Mesenchymal stem cell (in vitro differentiated cells and primary cell): ENCODE measurements around the gene SAFB.
A peak's percentile ranks its signal among the peaks of the same experiment; 100 is the strongest.

ENCODE experiments used
- DNase-seq: peaks from one replicate; pipeline ENCODE4 v3.0.0-alpha.2; 2013
- H2AFZ ChIP-seq: one replicate; pipeline ENCODE4 v1.6.1; 2013; ENCODE audit warnings: low read depth, mild to moderate bottlenecking, control low read depth, inconsistent platforms, low read length, moderate library complexity
- H2AK5ac ChIP-seq: 2 replicates; pipeline ENCODE4 v1.6.1; 2013; ENCODE audit warnings: low read length, moderate library complexity, mild to moderate bottlenecking, inconsistent platforms; ENCODE audit not compliant: severe bottlenecking
- H2BK120ac ChIP-seq: one replicate; pipeline ENCODE4 v1.6.1; 2013; ENCODE audit warnings: low read depth, mild to moderate bottlenecking, inconsistent platforms, low read length, moderate library complexity
- H2BK12ac ChIP-seq, 2 experiments: one replicate each; pipeline ENCODE4 v1.6.1; 2013; ENCODE audit warnings: inconsistent platforms in 2 of 2, low read length in 2 of 2, mild to moderate bottlenecking in 2 of 2, moderate library complexity in 2 of 2, control low read depth in 1 of 2
- H2BK15ac ChIP-seq: one replicate; pipeline ENCODE4 v1.6.1; 2013; ENCODE audit warnings: mild to moderate bottlenecking, low read depth, inconsistent platforms; ENCODE audit not compliant: poor library complexity, severe bottlenecking
- H2BK5ac ChIP-seq: 2 replicates; pipeline ENCODE4 v1.6.1; 2013; ENCODE audit warnings: low read depth, mild to moderate bottlenecking, low read length, control low read depth, inconsistent platforms; ENCODE audit not compliant: poor library complexity, severe bottlenecking
- H3K14ac ChIP-seq, 2 experiments: one replicate each; pipeline ENCODE4 v1.6.1; 2013; ENCODE audit warnings: inconsistent platforms in 2 of 2, low read length in 2 of 2, control low read depth in 1 of 2, mild to moderate bottlenecking in 1 of 2, moderate library complexity in 1 of 2
- H3K18ac ChIP-seq, 2 experiments: one replicate each; pipeline ENCODE4 v1.6.1; 2013; ENCODE audit warnings: inconsistent platforms in 2 of 2, low read length in 2 of 2, control low read depth in 1 of 2, low read depth in 1 of 2, mild to moderate bottlenecking in 1 of 2
- H3K23ac ChIP-seq, 2 experiments: one replicate each; pipeline ENCODE4 v1.6.1; 2013; ENCODE audit warnings: inconsistent platforms in 2 of 2, low read length in 2 of 2, mild to moderate bottlenecking in 2 of 2, moderate library complexity in 2 of 2, control low read depth in 1 of 2
- H3K27ac ChIP-seq: 2 replicates; pipeline ENCODE4 v1.5.1; 2013; ENCODE audit warnings: mild to moderate bottlenecking, moderate library complexity, low read length, control low read depth, inconsistent platforms; ENCODE audit not compliant: poor library complexity, severe bottlenecking
- H3K27me3 ChIP-seq, 2 experiments: 2 replicates each; pipeline versions ENCODE4 v1.6.1 to v1.7.0; 2013; ENCODE audit warnings: low read length in 2 of 2, mild to moderate bottlenecking in 2 of 2, moderate library complexity in 2 of 2, control low read depth in 1 of 2, inconsistent platforms in 1 of 2; ENCODE audit not compliant: control insufficient read depth in 1 of 2, insufficient read depth in 1 of 2
- H3K36me3 ChIP-seq, 2 experiments: 2 replicates each; pipeline versions ENCODE4 v1.6.1 to v1.7.0; 2013; ENCODE audit warnings: low read length in 2 of 2, control low read depth in 1 of 2, inconsistent platforms in 1 of 2, low read depth in 1 of 2, mild to moderate bottlenecking in 1 of 2; ENCODE audit not compliant: insufficient read depth in 2 of 2, control insufficient read depth in 1 of 2
- H3K4ac ChIP-seq, 2 experiments: one replicate each; pipeline ENCODE4 v1.6.1; 2013; ENCODE audit warnings: inconsistent platforms in 2 of 2, low read length in 2 of 2, mild to moderate bottlenecking in 2 of 2, moderate library complexity in 2 of 2, control low read depth in 1 of 2, low read depth in 1 of 2
- H3K4me1 ChIP-seq: 2 replicates; pipeline ENCODE4 v1.6.1; 2013; ENCODE audit warnings: low read depth, low read length, control low read depth; ENCODE audit not compliant: control insufficient read depth, insufficient read depth
- H3K4me2 ChIP-seq: 2 replicates; pipeline ENCODE4 v1.6.1; 2013; ENCODE audit warnings: low read length, mild to moderate bottlenecking, inconsistent platforms; ENCODE audit not compliant: poor library complexity, severe bottlenecking
- H3K4me3 ChIP-seq, 2 experiments: 2 replicates each; pipeline versions ENCODE4 v1.5.1 to v1.7.0; 2013; ENCODE audit warnings: low read length in 2 of 2, mild to moderate bottlenecking in 2 of 2, control low read depth in 1 of 2, low read depth in 1 of 2; ENCODE audit not compliant: insufficient read depth in 1 of 2
- H3K79me1 ChIP-seq: replicated peaks from 2 replicates; pipeline ENCODE4 v1.6.1; 2013; ENCODE audit warnings: mild to moderate bottlenecking, control low read depth, low read length, inconsistent platforms; ENCODE audit not compliant: poor library complexity, severe bottlenecking
- H3K9ac ChIP-seq: 2 replicates; pipeline ENCODE4 v1.7.0; 2013; ENCODE audit warnings: mild to moderate bottlenecking, low read length, moderate library complexity
- H3K9me3 ChIP-seq: 2 replicates; pipeline ENCODE4 v1.7.0; 2013; ENCODE audit warnings: mild to moderate bottlenecking, low read length; ENCODE audit not compliant: control insufficient read depth
- H4K8ac ChIP-seq: one replicate; pipeline ENCODE4 v1.6.1; 2013; ENCODE audit warnings: inconsistent platforms, mild to moderate bottlenecking, low read length, moderate library complexity
- H4K91ac ChIP-seq: one replicate; pipeline ENCODE4 v1.6.1; 2013; ENCODE audit warnings: mild to moderate bottlenecking, low read length, inconsistent platforms
- WGBS: methylation state at CpG from one replicate; pipeline ENCODE4 v1.1.7; 2013; ENCODE audit warnings: mixed read lengths; 5-methylcytosine and 5-hydroxymethylcytosine counted together

The SAFB gene

GRCh38 chr19:5586300-5587070, 36.4 kb upstream of the SAFB start:
- Histone ChIP-seq H3K79me1 (peaks cover 38% of the 10 kb centered on the region), H2BK15ac (no peak overlapping the region), H2AFZ (no peak overlapping the region), H3K27me3 (no peaks in the 10 kb centered on the region), H2BK12ac (no peak overlapping the region), H2AK5ac (peak overlapping the region; percentile 61), H3K36me3 (peaks cover 65 to 68% of the 10 kb centered on the region in 2 experiments), H2BK120ac (no peak overlapping the region), H3K4me2 (no peak overlapping the region), H4K8ac (no peak overlapping the region), H3K14ac (no peak overlapping the region), H3K23ac (no peak overlapping the region), H2BK5ac (no peak overlapping the region), H3K4me1 (peaks cover 46% of the 10 kb centered on the region), H3K4ac (no peak overlapping the region), H4K91ac (peak overlapping the region; percentile 12), H3K9ac (no peak overlapping the region), H3K18ac (no peak overlapping the region), H3K9me3 (no peaks in the 10 kb centered on the region), H3K4me3 (no peak overlapping the region), H3K27ac (peak overlapping the region; percentile 31)
- DNase-seq: no peak
- WGBS: 88% methylated on average over 25 of the region's 26 CpGs

- H2AK5ac ChIP-seq: no peak overlapping the region
- H3K14ac ChIP-seq: no peak overlapping the region
- H3K9me3 ChIP-seq: no peaks in the 10 kb centered on the region
- H4K91ac ChIP-seq: no peak overlapping the region
- no peak overlapping the region for H2BK120ac ChIP-seq
- H3K4me1 ChIP-seq: peaks cover 42% of the 10 kb centered on the region
- H3K4me3 ChIP-seq: no peak overlapping the region
- H3K4me2 ChIP-seq: no peak overlapping the region
- no peak overlapping the region for H4K8ac ChIP-seq
- peaks cover 70% of the 10 kb centered on the region in 2 experiments for H3K36me3 ChIP-seq
- WGBS: 98% methylated on average over 16 of the region's 16 CpGs
- H2AFZ ChIP-seq: no peak overlapping the region
- no peak overlapping the region for H2BK5ac ChIP-seq
- no peak overlapping the region for H3K18ac ChIP-seq
- H3K9ac ChIP-seq: no peak overlapping the region
- H3K27me3 ChIP-seq: no peaks in the 10 kb centered on the region
- no peak overlapping the region for H3K23ac ChIP-seq
- DNase-seq: no peak
- no peak overlapping the region for H2BK15ac ChIP-seq
- no peak overlapping the region for H3K4ac ChIP-seq
- H2BK12ac ChIP-seq: no peak overlapping the region
- no peak overlapping the region for H3K27ac ChIP-seq
- peaks cover 41% of the 10 kb centered on the region for H3K79me1 ChIP-seq
Observed at GRCh38 chr19:5587071-5587455, 35.8 kb upstream of the SAFB start.

- H3K9me3 ChIP-seq: no peaks in the 10 kb centered on the region
- H3K4me1 ChIP-seq: peaks cover 36% of the 10 kb centered on the region
- H4K8ac ChIP-seq: no peak overlapping the region
- no peaks in the 10 kb centered on the region for H3K27me3 ChIP-seq
- H3K36me3 ChIP-seq: peaks cover 70% of the 10 kb centered on the region in 2 experiments
- H3K23ac ChIP-seq: no peak overlapping the region
- no peak overlapping the region for H3K18ac ChIP-seq
- no peak overlapping the region for H2BK12ac ChIP-seq
- no peak overlapping the region for H3K9ac ChIP-seq
- no peak for DNase-seq
- no peak overlapping the region for H4K91ac ChIP-seq
- no peak overlapping the region for H3K14ac ChIP-seq
- no peak overlapping the region for H3K4ac ChIP-seq
- H2AFZ ChIP-seq: no peak overlapping the region
- no peak overlapping the region for H3K4me3 ChIP-seq
- no peak overlapping the region for H2BK120ac ChIP-seq
- no peak overlapping the region for H3K27ac ChIP-seq
- H2AK5ac ChIP-seq: no peak overlapping the region
- no peak overlapping the region for H3K4me2 ChIP-seq
- peaks cover 41% of the 10 kb centered on the region for H3K79me1 ChIP-seq
- no peak overlapping the region for H2BK15ac ChIP-seq
- 96% methylated on average over 23 of the region's 23 CpGs for WGBS
- H2BK5ac ChIP-seq: no peak overlapping the region
Observed at GRCh38 chr19:5587661-5588060, 35.2 kb upstream of the SAFB start.

GRCh38 chr19:5588441-5588840, 34.4 kb upstream of the SAFB start:
- no peaks in the 10 kb centered on the region for H3K27me3 ChIP-seq
- no peaks in the 10 kb centered on the region for H3K9me3 ChIP-seq
- DNase-seq: no peak
- no peak overlapping the region for H3K27ac ChIP-seq
- no peak overlapping the region for H3K9ac ChIP-seq
- no peak overlapping the region for H2BK120ac ChIP-seq
- 93% methylated on average over 10 of the region's 10 CpGs for WGBS
- peaks cover 36% of the 10 kb centered on the region for H3K4me1 ChIP-seq
- H2BK12ac ChIP-seq: no peak overlapping the region
- peaks cover 43% of the 10 kb centered on the region for H3K79me1 ChIP-seq
- no peak overlapping the region for H2AFZ ChIP-seq
- H2BK15ac ChIP-seq: no peak overlapping the region
- H2AK5ac ChIP-seq: no peak overlapping the region
- no peak overlapping the region for H2BK5ac ChIP-seq
- peaks cover 76 to 77% of the 10 kb centered on the region in 2 experiments for H3K36me3 ChIP-seq
- no peak overlapping the region for H3K4me3 ChIP-seq
- no peak overlapping the region for H3K4me2 ChIP-seq
- H3K4ac ChIP-seq: no peak overlapping the region
- H3K14ac ChIP-seq: no peak overlapping the region
- no peak overlapping the region for H3K18ac ChIP-seq
- no peak overlapping the region for H3K23ac ChIP-seq
- H4K91ac ChIP-seq: no peak overlapping the region
- H4K8ac ChIP-seq: no peak overlapping the region
